Heart left ventricle (tissue), 13 donors: ENCODE measurements around the gene SLC22A13.

ENCODE experiments used
- POLR2A ChIP-seq, 2 donors: fragments of 450-650 bp; IDR thresholded peaks; one replicate each; pipeline ENCODE4 v1.6.1; 2017; ENCODE audit warnings: antibody characterized with exemption in 2 of 2, mild to moderate bottlenecking in 2 of 2, moderate library complexity in 2 of 2
- TF ChIP-seq, protein P1 (sequence below), 12 donors: fragments of 200-600 bp; sonication (generic) in 4 of 12; IDR thresholded peaks; one replicate each; pipeline versions ENCODE4 v1.5.0 to v1.8.0; 2018 to 2022; ENCODE audit warnings: antibody characterized with exemption in 12 of 12, mild to moderate bottlenecking in 5 of 12
- donor health status: ischemic (EF 13 %, LVEDD 7.1; RV severe dilation, severe dysfunction).
- donor health status: DM: no; HTN: yes; CAD: no.
- donor health status: DM: no; HTN: no; CAD: no.
- donor health status: ischemic (EF 25% LVEDD 6.9; RV normal size, moderate dysfunction).
- donor health status: ischemic (EF 25% LVEDD 5.7; RV mildly dilated, moderate dysfunction).
- donor health status: ischemic (EF 35%, LVEDD 5.7; RV mildly dilated, moderate dysfunction).
- donor health status: nonischemic (EF 11% LVEDD 7.7; RV severe dilation, severe dysfunction).
- donor health status: DM: yes; HTN: yes; CAD: no.
- donor health status: PGD.
- donor health status: ischemic (EF 29% LVEDD 5.4; RV normal size, mild dysfunction).
- donor health status: nonischemic (EF 23%, LVEDD 6.1; RV moderate dilation, normal function).

DNA sequence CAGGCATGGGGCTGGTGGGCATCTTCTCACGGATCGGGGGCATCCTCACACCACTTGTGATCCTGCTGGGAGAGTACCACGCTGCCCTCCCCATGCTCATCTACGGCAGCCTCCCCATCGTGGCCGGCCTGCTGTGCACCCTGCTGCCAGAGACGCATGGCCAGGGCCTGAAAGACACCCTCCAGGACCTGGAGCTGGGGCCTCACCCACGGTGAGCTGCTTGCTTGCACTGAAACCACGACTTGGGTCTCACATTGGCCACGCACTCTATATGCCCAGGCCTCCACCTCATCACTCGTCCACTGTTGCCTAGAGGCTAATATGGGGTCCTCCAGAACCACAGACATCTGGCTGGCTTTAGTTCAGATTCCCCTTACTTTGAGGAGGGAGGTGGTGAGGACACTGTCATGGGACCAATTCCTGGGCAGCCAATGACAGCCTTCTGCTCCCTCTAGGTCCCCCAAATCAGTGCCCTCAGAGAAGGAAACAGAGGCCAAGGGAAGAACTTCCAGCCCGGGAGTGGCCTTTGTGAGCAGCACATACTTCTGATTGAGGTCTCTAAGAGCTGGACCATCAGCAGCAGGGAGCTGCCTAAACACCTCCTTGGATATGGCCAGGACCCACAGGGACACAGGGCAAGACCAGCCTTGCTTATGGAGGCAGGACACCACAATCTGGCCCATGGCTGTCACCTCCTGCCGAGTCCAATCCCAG, 11.5 kb downstream of the SLC22A13 start:
- TF ChIP-seq, protein P1, sequence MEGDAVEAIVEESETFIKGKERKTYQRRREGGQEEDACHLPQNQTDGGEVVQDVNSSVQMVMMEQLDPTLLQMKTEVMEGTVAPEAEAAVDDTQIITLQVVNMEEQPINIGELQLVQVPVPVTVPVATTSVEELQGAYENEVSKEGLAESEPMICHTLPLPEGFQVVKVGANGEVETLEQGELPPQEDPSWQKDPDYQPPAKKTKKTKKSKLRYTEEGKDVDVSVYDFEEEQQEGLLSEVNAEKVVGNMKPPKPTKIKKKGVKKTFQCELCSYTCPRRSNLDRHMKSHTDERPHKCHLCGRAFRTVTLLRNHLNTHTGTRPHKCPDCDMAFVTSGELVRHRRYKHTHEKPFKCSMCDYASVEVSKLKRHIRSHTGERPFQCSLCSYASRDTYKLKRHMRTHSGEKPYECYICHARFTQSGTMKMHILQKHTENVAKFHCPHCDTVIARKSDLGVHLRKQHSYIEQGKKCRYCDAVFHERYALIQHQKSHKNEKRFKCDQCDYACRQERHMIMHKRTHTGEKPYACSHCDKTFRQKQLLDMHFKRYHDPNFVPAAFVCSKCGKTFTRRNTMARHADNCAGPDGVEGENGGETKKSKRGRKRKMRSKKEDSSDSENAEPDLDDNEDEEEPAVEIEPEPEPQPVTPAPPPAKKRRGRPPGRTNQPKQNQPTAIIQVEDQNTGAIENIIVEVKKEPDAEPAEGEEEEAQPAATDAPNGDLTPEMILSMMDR (IDR thresholded peaks at IDR 0.05), result no peak
- no peak for TF ChIP-seq POLR2A (IDR thresholded peaks at IDR 0.05)
